ENCODE data around the gene FALEC.
A peak's percentile ranks its signal among the peaks of the same experiment; 100 is the strongest.

FALEC gene

DNA sequence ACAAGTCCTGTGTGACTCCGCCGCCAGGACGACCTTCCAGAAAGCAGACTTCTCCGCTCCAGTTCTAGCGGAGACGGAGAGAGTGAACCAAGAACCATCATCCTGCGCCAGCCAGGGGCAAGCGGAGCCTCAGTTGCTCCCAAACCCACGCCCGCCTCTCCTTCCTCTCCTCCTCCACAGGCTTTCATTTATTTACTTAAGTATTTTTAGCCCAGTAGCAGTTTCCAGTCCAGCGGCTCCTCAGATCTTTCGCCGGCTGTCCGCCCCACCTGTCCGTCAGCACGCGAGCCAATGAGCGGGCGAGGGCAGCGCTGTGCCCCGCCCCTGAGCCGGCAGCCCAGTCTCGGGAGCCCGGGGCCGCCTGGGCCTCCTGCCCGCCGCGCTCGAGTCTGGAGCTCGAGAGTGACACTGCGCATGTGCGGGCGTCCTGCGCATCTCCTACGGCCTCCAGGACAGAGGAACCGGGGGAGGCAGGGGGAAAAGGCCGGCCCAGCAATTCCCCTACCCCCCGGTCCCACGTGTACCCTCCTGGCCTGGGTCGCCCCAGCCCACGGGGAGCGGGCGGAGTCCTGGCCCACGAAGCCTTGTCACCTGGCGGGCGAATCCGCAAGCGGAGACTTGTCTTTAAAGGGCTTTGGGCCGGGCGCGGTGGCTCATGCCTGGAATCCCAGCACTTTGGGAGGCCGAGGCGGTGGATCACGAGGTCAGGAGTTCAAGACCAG lies at the start of gene FALEC:
FALEC (plus strand) TSS at position 425 of the 722 bp plus-strand sequence.
- Mint-ChIP-seq H3K27ac (peak within 1 kb of the TSS; percentile 94), H3K4me1 (peaks cover 29 to 47% of the 10 kb centered on the region in 2 donors), H3K9me3 (no peaks in the 10 kb centered on the region), H3K4me3 (peak within 1 kb of the TSS; percentile 94 to 99), H3K27me3 (no peaks in the 10 kb centered on the region), H3K36me3 (peaks cover 24% of the 10 kb centered on the region in 2 donors)
- DNase-seq (peak; percentile 94), ATAC-seq (replicated peaks) (peak; percentile 95 to 97)

DNA sequence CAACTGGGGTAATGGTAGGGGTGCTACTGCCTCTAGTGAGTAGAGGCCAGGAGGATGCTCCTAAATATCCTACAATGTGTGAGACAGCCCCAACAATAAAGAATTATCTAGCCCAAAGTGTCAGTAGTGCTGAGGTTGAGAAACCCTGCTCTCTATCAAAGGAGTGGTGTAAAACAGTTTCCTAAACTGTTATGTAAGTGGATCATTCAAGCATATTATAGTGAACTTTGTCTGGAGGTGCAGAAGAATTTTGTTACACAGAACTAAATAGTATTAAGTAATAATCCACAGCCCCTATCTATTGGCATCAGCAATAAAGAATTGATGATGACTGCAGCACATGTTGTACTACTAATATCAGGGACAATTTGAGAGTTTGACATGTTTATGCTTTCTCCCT lies 48.6 kb upstream of the FALEC start:
- Mint-ChIP-seq H3K4me3 (no peak overlapping the region), H3K9me3 (no peaks in the 10 kb centered on the region), H3K36me3 (peaks cover 27 to 31% of the 10 kb centered on the region in 2 donors), H3K4me1 (peaks cover 4 to 8% of the 10 kb centered on the region in 2 donors), H3K27me3 (no peaks in the 10 kb centered on the region), H3K27ac (peak overlapping the region; percentile 62)
- ATAC-seq (replicated peaks) (no peak), DNase-seq (no peak)

DNA sequence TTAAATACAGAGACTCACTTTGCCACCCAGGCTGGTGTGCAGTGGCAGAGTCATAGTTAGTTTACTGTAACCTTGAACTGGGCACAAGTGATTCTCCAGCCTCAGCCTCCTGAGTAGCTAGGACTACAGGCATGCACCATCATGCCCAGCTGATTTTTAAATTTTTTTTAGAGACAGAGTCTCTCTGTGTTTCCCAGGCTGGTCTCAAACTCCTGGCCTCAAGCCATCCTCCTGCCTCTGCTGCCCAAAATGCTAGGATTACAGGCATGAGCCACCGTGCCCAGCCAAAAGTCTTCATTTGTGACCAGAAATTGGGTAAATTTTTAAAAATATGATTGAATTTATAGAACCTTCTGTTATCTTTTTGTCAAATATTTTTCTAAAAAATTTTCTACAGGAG lies 46.3 kb upstream of the FALEC start:
- no peak for DNase-seq
- ATAC-seq (replicated peaks) = no peak
- no peaks in the 10 kb centered on the region for H3K27me3 Mint-ChIP-seq
- H3K4me3 Mint-ChIP-seq = no peak overlapping the region
- peaks cover 3 to 7% of the 10 kb centered on the region in 2 donors for H3K4me1 Mint-ChIP-seq
- no peak overlapping the region for H3K27ac Mint-ChIP-seq
- H3K36me3 Mint-ChIP-seq = peaks cover 34 to 42% of the 10 kb centered on the region in 2 donors
- no peaks in the 10 kb centered on the region for H3K9me3 Mint-ChIP-seq

DNA sequence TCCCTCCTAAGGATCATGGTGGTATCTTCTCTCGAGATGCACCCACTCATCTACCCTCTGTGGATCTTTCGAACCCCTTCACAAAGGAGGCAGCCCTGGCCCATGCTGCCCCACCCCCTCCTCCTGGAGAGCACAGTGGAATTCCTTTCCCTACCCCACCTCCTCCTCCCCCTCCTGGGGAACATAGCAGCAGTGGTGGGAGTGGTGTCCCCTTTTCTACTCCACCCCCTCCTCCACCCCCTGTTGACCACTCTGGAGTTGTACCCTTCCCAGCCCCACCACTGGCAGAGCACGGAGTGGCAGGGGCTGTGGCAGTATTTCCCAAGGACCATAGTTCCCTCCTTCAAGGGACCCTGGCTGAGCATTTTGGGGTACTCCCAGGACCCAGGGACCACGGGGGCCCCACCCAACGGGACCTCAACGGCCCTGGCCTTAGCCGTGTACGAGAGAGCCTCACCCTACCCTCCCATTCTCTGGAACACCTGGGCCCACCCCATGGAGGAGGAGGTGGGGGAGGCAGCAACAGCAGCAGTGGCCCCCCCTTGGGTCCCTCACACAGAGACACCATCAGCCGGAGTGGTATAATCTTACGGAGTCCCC lies 42.9 kb upstream of the FALEC start:
- H3K27ac Mint-ChIP-seq = no peak overlapping the region
- peaks cover 6 to 27% of the 10 kb centered on the region in 2 donors for H3K4me1 Mint-ChIP-seq
- H3K9me3 Mint-ChIP-seq = no peaks in the 10 kb centered on the region
- no peak for ATAC-seq (replicated peaks)
- H3K4me3 Mint-ChIP-seq = no peak overlapping the region
- H3K27me3 Mint-ChIP-seq = no peaks in the 10 kb centered on the region
- peaks cover 30 to 34% of the 10 kb centered on the region in 2 donors for H3K36me3 Mint-ChIP-seq
- DNase-seq = no peak

DNA sequence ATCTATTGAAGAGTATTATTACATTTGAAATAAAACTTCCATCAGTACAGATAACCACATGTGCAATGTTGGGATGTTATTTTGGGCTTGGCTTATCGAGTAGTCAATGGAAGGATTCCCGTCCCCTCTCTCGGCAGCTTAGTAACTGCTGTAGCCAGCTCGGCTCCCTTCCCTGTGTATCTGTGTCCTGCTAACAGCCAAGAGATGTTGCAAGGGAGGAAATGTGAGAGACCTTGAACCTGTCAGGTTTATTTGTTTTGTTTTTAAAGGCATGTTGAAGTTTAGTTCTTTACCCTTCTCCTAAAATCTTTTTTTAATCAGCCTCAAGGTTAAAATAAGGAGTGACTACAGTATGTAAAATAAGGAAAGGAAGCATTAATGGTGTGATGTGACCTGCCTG lies 41.9 kb upstream of the FALEC start:
- Mint-ChIP-seq H3K36me3 (peaks cover 28 to 34% of the 10 kb centered on the region in 2 donors), H3K9me3 (no peaks in the 10 kb centered on the region), H3K4me3 (no peak overlapping the region), H3K4me1 (peaks cover 9 to 32% of the 10 kb centered on the region in 2 donors), H3K27ac (peak overlapping the region; percentile 25), H3K27me3 (no peaks in the 10 kb centered on the region)
- ATAC-seq (replicated peaks) (no peak), DNase-seq (no peak)

DNA sequence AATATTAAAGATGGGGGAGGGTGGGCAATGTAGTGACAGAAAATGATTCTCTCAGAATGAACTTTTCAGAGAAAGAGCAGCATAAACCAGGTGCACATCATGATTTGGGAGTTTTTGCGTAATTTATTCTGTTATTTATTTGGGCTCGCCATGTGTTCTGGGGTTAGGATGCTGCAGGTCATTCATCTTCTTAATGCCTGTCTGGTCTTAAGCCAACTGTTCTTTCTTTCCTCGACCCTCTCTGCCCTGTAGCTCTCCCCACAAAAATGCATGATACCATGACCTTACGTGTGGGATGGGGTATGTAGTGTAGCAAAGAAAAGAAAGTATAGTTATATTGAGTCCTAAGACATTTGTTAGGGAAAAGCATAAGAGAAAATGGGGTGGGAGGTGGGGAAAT lies 40.7 kb upstream of the FALEC start:
- no peak overlapping the region for H3K4me3 Mint-ChIP-seq
- H3K27ac Mint-ChIP-seq = no peak overlapping the region
- no peaks in the 10 kb centered on the region for H3K27me3 Mint-ChIP-seq
- peaks cover 28 to 34% of the 10 kb centered on the region in 2 donors for H3K36me3 Mint-ChIP-seq
- no peak for DNase-seq
- ATAC-seq (replicated peaks) = no peak
- H3K4me1 Mint-ChIP-seq = peaks cover 10 to 32% of the 10 kb centered on the region in 2 donors
- no peaks in the 10 kb centered on the region for H3K9me3 Mint-ChIP-seq

DNA sequence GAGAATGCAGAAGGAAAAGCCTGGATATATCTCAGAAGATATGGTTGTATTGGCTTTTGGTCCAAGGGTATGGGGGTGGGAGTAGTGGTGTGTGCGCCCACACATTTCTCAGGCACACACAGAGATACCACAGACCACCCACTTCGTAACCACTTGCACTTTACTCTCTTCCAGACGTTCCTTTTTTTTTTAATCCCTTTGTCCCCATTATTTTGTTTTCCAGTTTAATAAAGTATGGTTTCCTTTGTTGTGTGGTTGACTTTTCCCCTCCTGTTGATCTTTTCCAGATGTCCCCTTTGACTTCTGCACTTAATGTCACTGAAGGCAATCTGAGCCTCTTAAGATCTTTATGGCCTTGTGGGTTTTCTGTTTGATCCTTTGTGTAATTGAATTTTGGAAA lies 38.8 kb upstream of the FALEC start:
- no peak overlapping the region for H3K4me3 Mint-ChIP-seq
- H3K27ac Mint-ChIP-seq = peak overlapping the region; percentile 81
- peaks cover 13 to 18% of the 10 kb centered on the region in 2 donors for H3K36me3 Mint-ChIP-seq
- no peaks in the 10 kb centered on the region for H3K27me3 Mint-ChIP-seq
- H3K4me1 Mint-ChIP-seq = peaks cover 10 to 32% of the 10 kb centered on the region in 2 donors
- H3K9me3 Mint-ChIP-seq = no peaks in the 10 kb centered on the region
- no peak for ATAC-seq (replicated peaks)
- DNase-seq = no peak

DNA sequence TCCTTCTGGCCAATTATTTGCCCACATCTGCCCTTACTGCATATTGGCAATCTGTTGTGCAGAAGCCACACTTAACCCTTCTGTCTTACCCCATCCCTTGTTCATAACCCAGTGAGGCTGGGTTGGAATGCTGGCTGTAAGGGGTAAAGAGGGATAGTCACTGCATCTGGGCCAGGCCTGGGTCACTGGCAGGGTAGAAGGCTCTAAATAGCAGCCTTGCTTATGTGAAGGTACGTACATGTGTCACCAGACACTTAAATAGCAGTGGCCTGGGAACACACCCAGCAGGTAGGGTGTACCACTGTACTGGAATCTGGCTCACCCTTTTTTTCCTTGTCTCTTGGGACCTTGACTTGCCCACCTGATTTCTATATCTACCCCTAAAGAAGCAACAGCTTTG lies 38.2 kb upstream of the FALEC start:
- H3K4me1 Mint-ChIP-seq = peaks cover 10 to 32% of the 10 kb centered on the region in 2 donors

DNA sequence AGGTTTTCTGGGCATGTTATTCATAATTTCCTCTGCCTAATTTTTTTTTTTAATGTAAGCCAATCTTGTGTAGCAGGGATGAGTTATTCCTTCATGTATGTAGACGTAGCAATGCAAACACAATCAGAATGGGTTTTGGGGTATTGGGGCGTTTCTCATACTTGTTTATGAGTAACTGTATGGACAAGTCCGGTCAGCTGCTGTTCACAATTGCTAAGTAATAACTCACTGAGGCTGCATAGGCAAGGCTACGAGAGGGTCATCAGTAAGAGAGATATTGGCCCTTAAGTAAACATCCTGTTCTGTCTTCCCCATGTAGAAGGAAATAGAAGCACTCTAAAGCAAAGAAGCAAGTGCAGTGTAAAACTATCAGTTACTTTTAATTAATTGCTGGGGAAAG lies 37.8 kb upstream of the FALEC start:
- ATAC-seq (replicated peaks) (no peak), DNase-seq (no peak)
- peak overlapping the region; percentile 81 for H3K27ac Mint-ChIP-seq
- H3K4me3 Mint-ChIP-seq = no peak overlapping the region
- H3K27me3 Mint-ChIP-seq = no peaks in the 10 kb centered on the region
- peaks cover 10 to 32% of the 10 kb centered on the region in 2 donors for H3K4me1 Mint-ChIP-seq
- no peaks in the 10 kb centered on the region for H3K9me3 Mint-ChIP-seq
- peaks cover 3 to 8% of the 10 kb centered on the region in 2 donors for H3K36me3 Mint-ChIP-seq

More for the DNA sequence above, 38.2 kb upstream of the FALEC start:
- DNase-seq (no peak), ATAC-seq (replicated peaks) (no peak)
- Mint-ChIP-seq H3K36me3 (peaks cover 7 to 12% of the 10 kb centered on the region in 2 donors), H3K27me3 (no peaks in the 10 kb centered on the region), H3K9me3 (no peaks in the 10 kb centered on the region), H3K27ac (peak overlapping the region; percentile 81), H3K4me3 (no peak overlapping the region)

DNA sequence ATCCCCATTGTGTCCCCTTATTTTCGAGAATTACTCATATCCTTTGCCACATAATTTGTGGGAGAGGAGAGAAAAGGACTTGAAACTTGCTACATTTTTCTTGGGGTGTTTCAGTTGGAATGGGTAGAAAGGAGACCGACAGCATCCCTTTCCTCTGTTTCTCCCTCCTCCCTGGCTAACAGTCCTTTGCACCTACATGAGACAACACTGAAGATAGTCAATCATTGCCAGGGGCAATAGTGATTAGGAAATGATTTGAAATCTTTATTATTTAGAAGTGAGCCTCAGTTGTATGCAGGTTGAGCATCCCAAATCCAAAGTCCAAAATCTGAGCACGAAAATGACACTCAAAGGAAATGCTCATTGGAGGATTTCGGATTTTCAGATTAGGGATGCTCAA lies 36.2 kb upstream of the FALEC start:
- Mint-ChIP-seq H3K36me3 (peaks cover 0 to 3% of the 10 kb centered on the region in 2 donors), H3K4me1 (peaks cover 10 to 36% of the 10 kb centered on the region in 2 donors), H3K27ac (no peak overlapping the region), H3K9me3 (no peaks in the 10 kb centered on the region), H3K4me3 (no peak overlapping the region), H3K27me3 (no peaks in the 10 kb centered on the region)
- DNase-seq (no peak), ATAC-seq (replicated peaks) (no peak)

DNA sequence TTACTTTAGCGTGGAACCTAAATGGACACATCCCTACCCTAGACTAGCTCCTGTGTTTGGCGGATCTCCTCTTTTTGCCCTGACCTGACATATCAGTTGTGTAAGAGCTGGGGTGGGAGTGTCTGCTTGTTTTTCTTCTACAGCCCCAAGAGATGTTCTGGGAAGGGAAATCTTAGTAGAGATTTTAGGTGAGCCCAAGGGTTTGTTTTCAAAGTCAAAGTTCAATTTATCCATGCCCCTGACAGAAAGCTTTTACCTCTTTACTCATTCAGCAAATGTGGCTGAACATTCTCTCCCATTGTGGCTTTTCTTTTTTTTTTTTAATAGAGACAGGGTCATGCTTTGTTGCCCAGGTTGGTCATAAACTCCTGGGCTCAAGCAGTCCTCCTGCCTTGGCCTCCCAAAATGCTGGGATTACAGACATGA lies 35.6 kb upstream of the FALEC start:
- H3K36me3 Mint-ChIP-seq = peaks cover 0 to 3% of the 10 kb centered on the region in 2 donors
- peaks cover 12 to 35% of the 10 kb centered on the region in 2 donors for H3K4me1 Mint-ChIP-seq
- ATAC-seq (replicated peaks) (no peak), DNase-seq (no peak)
- H3K27ac Mint-ChIP-seq = no peak overlapping the region
- H3K27me3 Mint-ChIP-seq = no peaks in the 10 kb centered on the region
- no peaks in the 10 kb centered on the region for H3K9me3 Mint-ChIP-seq
- H3K4me3 Mint-ChIP-seq = no peak overlapping the region

DNA sequence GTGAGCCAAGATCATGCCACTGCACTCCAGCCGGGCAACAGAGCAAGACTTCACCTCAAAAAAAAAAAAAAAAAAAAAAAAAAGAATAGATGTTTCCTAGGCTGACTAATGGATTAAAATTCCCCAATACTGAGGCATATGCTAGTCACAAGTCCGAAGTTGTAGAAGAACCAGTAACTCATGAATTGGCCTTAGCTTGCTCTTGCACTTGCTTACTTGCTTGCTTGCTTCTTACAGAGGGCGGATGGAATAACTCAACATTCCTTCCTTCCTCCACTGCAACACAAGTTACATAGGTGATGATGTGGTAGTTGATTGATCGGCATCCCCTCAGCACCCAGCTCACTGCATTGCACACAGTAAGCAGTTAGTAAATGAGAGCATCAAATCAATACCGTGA lies 31.1 kb upstream of the FALEC start:
- no peak for DNase-seq
- no peak overlapping the region for H3K27ac Mint-ChIP-seq
- H3K4me3 Mint-ChIP-seq = no peak overlapping the region
- ATAC-seq (replicated peaks) = no peak
- no peaks in the 10 kb centered on the region for H3K9me3 Mint-ChIP-seq
- H3K4me1 Mint-ChIP-seq = peaks cover 22 to 36% of the 10 kb centered on the region in 2 donors
- no peaks in the 10 kb centered on the region for H3K27me3 Mint-ChIP-seq
- peaks cover 18 to 20% of the 10 kb centered on the region in 2 donors for H3K36me3 Mint-ChIP-seq

DNA sequence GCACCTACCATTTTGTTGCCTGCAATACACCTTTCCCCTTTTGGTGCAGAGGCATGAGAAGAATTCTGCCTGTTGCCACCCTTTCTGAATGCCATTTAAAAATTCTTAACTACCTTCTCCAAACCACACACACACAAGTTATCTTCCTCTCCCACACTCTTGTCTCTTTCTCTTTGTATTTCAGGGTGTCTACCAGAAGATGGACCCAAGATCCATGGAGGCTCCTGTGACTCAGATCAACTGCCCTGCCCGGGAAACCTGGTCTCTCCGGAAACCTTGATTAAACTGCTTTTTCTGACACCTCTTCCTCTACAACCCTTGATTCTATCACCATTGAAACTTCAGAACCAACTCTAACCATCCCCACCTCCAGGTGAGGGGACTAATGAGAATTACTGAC lies 30.7 kb upstream of the FALEC start:
- Mint-ChIP-seq H3K27me3 (no peaks in the 10 kb centered on the region), H3K27ac (peak overlapping the region; percentile 59), H3K4me3 (no peak overlapping the region), H3K36me3 (peaks cover 19 to 21% of the 10 kb centered on the region in 2 donors), H3K9me3 (no peaks in the 10 kb centered on the region), H3K4me1 (peaks cover 21 to 37% of the 10 kb centered on the region in 2 donors)
- no peak for ATAC-seq (replicated peaks)
- DNase-seq = no peak

DNA sequence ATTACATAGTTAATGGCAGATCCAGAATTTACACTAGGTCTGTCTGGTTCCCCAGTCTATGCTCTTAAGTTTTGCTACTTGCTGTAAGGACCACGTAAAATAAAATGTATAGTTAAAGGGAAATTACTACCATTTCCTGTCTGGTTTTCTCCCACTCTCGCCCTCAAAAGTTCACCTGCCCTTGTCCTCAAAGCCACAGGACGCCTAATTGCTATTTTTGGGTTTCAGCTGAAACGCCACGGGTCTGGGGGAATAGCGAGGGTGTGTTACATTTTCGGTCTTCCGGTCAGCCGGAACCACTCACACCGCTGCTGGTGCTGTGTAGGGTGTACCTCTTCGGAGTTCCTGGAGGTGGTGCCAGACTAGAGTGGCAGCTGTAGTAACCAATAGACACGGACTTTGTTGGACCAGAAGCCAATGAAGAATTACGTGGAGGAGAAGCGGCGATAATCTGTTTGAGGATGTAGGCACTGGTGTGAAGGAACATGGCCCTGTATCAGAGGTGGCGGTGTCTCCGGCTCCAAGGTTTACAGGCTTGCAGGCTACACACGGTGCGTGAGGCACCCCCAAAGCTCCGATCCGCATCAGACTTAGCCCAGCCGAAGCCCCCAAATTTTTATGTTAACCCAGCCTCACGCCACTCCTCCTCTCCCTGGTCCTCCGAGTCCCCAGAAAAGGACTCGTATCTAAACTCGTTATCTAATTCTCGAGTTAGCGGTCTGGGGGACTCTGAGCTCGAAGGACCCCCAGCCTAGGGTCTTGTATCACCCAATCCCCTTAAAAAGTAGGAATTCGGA lies 28.4 kb upstream of the FALEC start, which contains the start of gene TARS2:
TARS2 (plus strand) TSS at position 454 of the 797 bp plus-strand sequence; CDS start at position 486, 32 bp downstream.
- DNase-seq (peak; percentile 99), ATAC-seq (replicated peaks) (peak; percentile 99)
- Mint-ChIP-seq H3K4me3 (peak within 1 kb of the TSS; percentile 97), H3K27me3 (no peaks in the 10 kb centered on the region), H3K36me3 (peaks cover 36 to 39% of the 10 kb centered on the region in 2 donors), H3K4me1 (peaks cover 20 to 41% of the 10 kb centered on the region in 2 donors), H3K27ac (peak within 1 kb of the TSS; percentile 100), H3K9me3 (no peaks in the 10 kb centered on the region)

All from stimulated activated naive B cell treated with anti-CD40 and anti-IgM and Interleukin-4, amounts not matched to agents 10 μg/mL and 1 μg/mL and 100 μg/mL, for 72 hours (primary cell).